Stomach (tissue), 9 donors: ENCODE results near the gene TMEM123. TPM values are rescaled to one million over a fixed set of nuclear protein-coding genes. Genes with fewer than 3 reads are reported as not detected.

ENCODE experiments used
- DNase-seq, 2 donors: peaks; one replicate each; pipeline versions ENCODE4 v3.0.0 to v3.0.0-alpha.2; 2013 to 2019
- H3K27ac ChIP-seq, 5 donors: fragments of 200-600 bp in 4 of 5; sonication (generic) in 4 of 5; one replicate each; pipeline ENCODE4 v1.5.1; 2013 to 2019; ENCODE audit warnings: mild to moderate bottlenecking in 1 of 5, moderate library complexity in 1 of 5
- H3K27me3 ChIP-seq, 3 donors: fragments of 200-600 bp; sonication (generic); one replicate each; pipeline ENCODE4 v1.5.1; 2017 to 2019; ENCODE audit warnings: mixed run types in 1 of 3
- H3K36me3 ChIP-seq, 4 donors: fragments of 200-600 bp; sonication (generic); 1 replicate in 3 of 4; 2 replicates in 1 of 4; pipeline ENCODE4 v1.5.1; 2016 to 2019
- H3K4me1 ChIP-seq, 4 donors: fragments of 200-600 bp; sonication (generic); one replicate each; pipeline ENCODE4 v1.5.1; 2016 to 2019
- H3K4me3 ChIP-seq, 4 donors: fragments of 200-600 bp; sonication (generic) in 3 of 4; one replicate each; pipeline ENCODE4 v1.5.1; 2016 to 2019; ENCODE audit warnings: mild to moderate bottlenecking in 1 of 4
- H3K9me3 ChIP-seq, 4 donors: fragments of 200-600 bp; sonication (generic); one replicate each; pipeline ENCODE4 v1.5.1; 2016 to 2019
- CTCF ChIP-seq, 7 experiments: fragments of 450-650 bp in 4 of 7; fragments of 200-600 bp in 3 of 7; sonication (generic) in 3 of 7; IDR thresholded peaks; one replicate each; pipeline ENCODE4 v1.5.1; 2016 to 2019; ENCODE audit warnings: antibody characterized with exemption in 7 of 7, control low read depth in 2 of 7, mild to moderate bottlenecking in 1 of 7
- EP300 ChIP-seq: sonication (generic); formaldehyde crosslinking; IDR thresholded peaks from one replicate; pipeline ENCODE4 v1.6.1; 2017; ENCODE audit warnings: antibody characterized with exemption
- POLR2A ChIP-seq, 4 donors: fragments of 450-650 bp; IDR thresholded peaks; one replicate each; pipeline ENCODE4 v1.6.1; 2016; ENCODE audit warnings: antibody characterized with exemption in 4 of 4, control low read depth in 2 of 4, mild to moderate bottlenecking in 1 of 4, moderate library complexity in 1 of 4
- POLR2AphosphoS5 ChIP-seq, 3 donors: sonication (generic); formaldehyde crosslinking; IDR thresholded peaks; one replicate each; pipeline ENCODE4 v1.6.1; 2016; ENCODE audit warnings: antibody characterized with exemption in 3 of 3
- WGBS, 5 donors: extraction: QIAGEN DNeasy Blood & Tissue Kit in 3 of 5; methylation state at CpG; one replicate each; pipeline versions ENCODE4 v1.1.5 to v1.1.7; 2013 to 2018; 5-methylcytosine and 5-hydroxymethylcytosine counted together
- intact Hi-C: fragments of 100-400 bp; cut with DNase I; formaldehyde crosslinking; loops from one replicate; pipeline ENCODE4 v1.15.1; 2023; ENCODE audit warnings: low total_unique reads
- polyA plus RNA-seq, 3 donors: library from polyadenylated mRNA; stranded (reverse); fragments of 200-250 nt; gene quantifications; one replicate each; pipeline ENCODE4 v1.2.3, GENCODE V29; 2013
- total RNA-seq, 5 donors: library from RNA; depleted of rRNA; stranded (reverse); fragments of >200 nt; gene quantifications; one replicate each; pipeline versions ENCODE4 v1.1.0 to v1.2.3, GENCODE V29; 2014 to 2016
- donor health status: healthy with polysubstance abuse.
- donor health status: Bipolar disorder and iron deficiency.
- donor health status: healthy.

Gene TMEM123
- total and polyA plus RNA-seq, 8 donors = 16.2 to 226 (median 51.6) TPM

GRCh38 chr11:102499151-102499550, 46.6 kb upstream of the TMEM123 start:
- H3K27ac ChIP-seq = no peak overlapping the region
- 91 to 96% (median 95%) methylated on average over 3 of the region's 3 CpGs for WGBS, 5 donors
- DNase-seq = no peak
- no peaks in the 10 kb centered on the region for H3K36me3 ChIP-seq
- H3K9me3 ChIP-seq = no peaks in the 10 kb centered on the region
- TF ChIP-seq CTCF (IDR thresholded peaks at IDR 0.05) (no peak), POLR2A (IDR thresholded peaks at IDR 0.05) (no peak)
- H3K27me3 ChIP-seq = peaks cover 0 to 9% (median 0%) of the 10 kb centered on the region in 3 donors
- no peak overlapping the region for H3K4me3 ChIP-seq
- intact Hi-C loops = loop anchor here (10.0 kb wide), 1 partner anchor 154 kb away; the partner anchor contains the start of gene BIRC2
- H3K4me1 ChIP-seq = peaks cover 0 to 16% (median 10%) of the 10 kb centered on the region in 4 donors

DNA sequence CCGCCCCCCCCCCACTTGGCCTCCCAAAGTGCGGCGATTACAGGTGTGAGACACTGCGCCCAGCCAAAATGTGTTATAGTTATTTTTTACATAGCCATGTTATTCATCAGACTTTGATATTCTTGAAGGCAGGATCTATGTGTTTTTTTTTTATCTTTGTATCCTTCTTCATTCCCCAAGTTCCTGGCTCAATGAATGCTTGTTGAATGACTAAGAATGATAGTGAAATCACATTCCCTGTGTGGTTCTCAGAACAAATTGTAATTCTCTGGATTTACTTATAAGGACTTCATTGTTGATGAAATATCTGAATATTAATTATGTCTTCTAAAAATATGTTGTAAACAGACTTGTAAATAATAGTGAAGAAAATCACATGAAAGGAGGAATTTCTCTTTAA, 44.5 kb upstream of the TMEM123 start:
- Histone ChIP-seq H3K27me3 (peaks cover 0 to 9% (median 0%) of the 10 kb centered on the region in 3 donors), H3K4me1 (peaks cover 0 to 24% (median 10%) of the 10 kb centered on the region in 4 donors), H3K27ac (no peak overlapping the region), H3K36me3 (no peaks in the 10 kb centered on the region), H3K9me3 (no peaks in the 10 kb centered on the region), H3K4me3 (no peak overlapping the region)
- DNase-seq = no peak
- TF ChIP-seq POLR2A (IDR thresholded peaks at IDR 0.05) (no peak), EP300 (no peak), POLR2AphosphoS5 (IDR thresholded peaks at IDR 0.05) (no peak), CTCF (IDR thresholded peaks at IDR 0.05) (no peak)
- WGBS, 5 donors = 78 to 100% (median 94%) methylated on average over 3 to 4 of the region's 4 CpGs
- intact Hi-C loops = loop anchor here (10.0 kb wide), 1 partner anchor 152 kb away; the partner anchor contains the start of gene BIRC2

GRCh38 chr11:102495161-102496042, 42.8 kb upstream of the TMEM123 start:
- DNase-seq = peak in 1 of 2 donors; percentile 93
- Histone ChIP-seq H3K27ac (no peak overlapping the region), H3K27me3 (peaks cover 0 to 9% (median 0%) of the 10 kb centered on the region in 3 donors), H3K9me3 (no peaks in the 10 kb centered on the region), H3K4me3 (no peak overlapping the region), H3K36me3 (no peaks in the 10 kb centered on the region), H3K4me1 (peaks cover 0 to 24% (median 10%) of the 10 kb centered on the region in 4 donors)
- 26 to 33% (median 29%) methylated on average over 12 of the region's 12 CpGs for WGBS, 5 donors
- intact Hi-C loops = loop anchor here (10.0 kb wide), 1 partner anchor 151 kb away; the partner anchor contains the start of gene BIRC2
- TF ChIP-seq POLR2AphosphoS5 (IDR thresholded peaks at IDR 0.05) (peak in 1 of 3 donors; percentile 29), POLR2A (IDR thresholded peaks at IDR 0.05) (no peak), CTCF (IDR thresholded peaks at IDR 0.05) (peak in 5 of 7 experiments; percentile 59 to 76 (median 73))

GRCh38 chr11:102494216-102494615, 41.7 kb upstream of the TMEM123 start:
- TF ChIP-seq POLR2AphosphoS5 (IDR thresholded peaks at IDR 0.05) (peak in 1 of 3 donors; percentile 24), POLR2A (IDR thresholded peaks at IDR 0.05) (no peak), EP300 (no peak), CTCF (IDR thresholded peaks at IDR 0.05) (no peak)
- H3K27me3 ChIP-seq = peaks cover 0 to 9% (median 0%) of the 10 kb centered on the region in 3 donors
- H3K9me3 ChIP-seq = no peaks in the 10 kb centered on the region
- H3K4me3 ChIP-seq = no peak overlapping the region
- peak; percentile 43 to 71 for DNase-seq
- H3K27ac ChIP-seq = no peak overlapping the region
- WGBS, 5 donors = 28 to 49% (median 39%) methylated on average over 6 of the region's 6 CpGs
- peaks cover 0 to 24% (median 10%) of the 10 kb centered on the region in 4 donors for H3K4me1 ChIP-seq
- H3K36me3 ChIP-seq = no peaks in the 10 kb centered on the region
- intact Hi-C loops = loop anchor here (10.0 kb wide), 1 partner anchor 149 kb away; the partner anchor contains the start of gene BIRC2
